ENCODE measurements around the gene CAMTA1. TPM values are rescaled to one million over a fixed set of nuclear protein-coding genes. Genes with fewer than 3 reads are reported as not detected.

CAMTA1 gene
- total and polyA plus RNA-seq, 9 of the 15 experiments (the other 6 are each of a cell fraction or from before 2014, with no cell fraction given), result 43.9 to 161 (median 65.9) TPM

GRCh38 chr1:7113136-7113535, 327.9 kb downstream of the CAMTA1 start (continued):
- TF ChIP-seq POLR2AphosphoS2 (IDR thresholded peaks at IDR 0.05; ENCODE audit: low read length) (no peak), ZNF347 (CRISPR knock-in tag; IDR thresholded peaks at IDR 0.05; ENCODE audit: low read depth) (no peak), BDP1 (IDR thresholded peaks at IDR 0.05; ENCODE audit: insufficient read depth, insufficient read length) (no peak), ZNF212 (CRISPR knock-in tag; IDR thresholded peaks at IDR 0.05) (no peak), DIDO1 (tag; IDR thresholded peaks at IDR 0.05; ENCODE audit: low read depth) (no peak)

- intact Hi-C loops (cut with micrococcal nuclease), result no loop called here
These were observed 328.6 kb downstream of the CAMTA1 start for GRCh38 chr1:7113822-7114221.

More at GRCh38 chr1:7113822-7114221, 328.6 kb downstream of the CAMTA1 start:
- peaks cover 8% of the 10 kb centered on the region for H3K9me1 ChIP-seq (ENCODE audit: control insufficient read depth, insufficient read depth, low read length)
- no peak for FAIRE-seq
- no TSS peak for BruUV-seq (replicated peaks)
- in situ Hi-C loops (cut with MboI), result no loop called here
- H2AFZ ChIP-seq (ENCODE audit: low read depth, low read length), result no peak overlapping the region
- no peak overlapping the region for H3K4me2 ChIP-seq (ENCODE audit: insufficient read depth, low read length)
- no peaks in the 10 kb centered on the region for H4K20me1 ChIP-seq (replicated peaks; ENCODE audit: control insufficient read depth, insufficient read depth, low read length)
- H3K4me3 ChIP-seq, result no peak overlapping the region
- DNase-seq (ENCODE audit: extremely low read depth in 1 of 4, low spot score in 3 of 4), result no peak
- CTCF ChIA-PET (ENCODE audit: low intra/inter-chr PET ratio), result no interaction called here
- H3K9ac ChIP-seq (ENCODE audit: insufficient read depth in 1 of 2, low read depth in 2 of 2, low read length in 2 of 2), result no peak overlapping the region
- peaks cover 2 to 35% of the 10 kb centered on the region in 2 experiments; a peak in 4 of 5 replicates for H3K27me3 ChIP-seq (ENCODE audit: control insufficient read depth in 2 of 2, insufficient read depth in 2 of 2, low read length in 2 of 2)
- no peaks in the 10 kb centered on the region for H3K79me2 ChIP-seq (ENCODE audit: control insufficient read depth, insufficient read depth, low read length)
- ATAC-seq, result no peak
- TF ChIP-seq ZNF347 (CRISPR knock-in tag; IDR thresholded peaks at IDR 0.05; ENCODE audit: low read depth) (no peak), EWSR1 (IDR thresholded peaks at IDR 0.05; ENCODE audit: borderline replicate concordance, low read depth, partially characterized antibody) (no peak), LCOR (CRISPR knock-in tag; IDR thresholded peaks at IDR 0.05) (no peak)
- H3K4me1 ChIP-seq (replicated peaks in 1 of 2; ENCODE audit: control insufficient read depth in 2 of 2, insufficient read depth in 2 of 2, low read length in 2 of 2), result no peaks in the 10 kb centered on the region
- H3K27ac ChIP-seq (ENCODE audit: extremely low read depth, low read depth, low read length), result no peak overlapping the region
- POLR2A ChIA-PET, result interaction anchor here (0.6 kb wide), 1 partner anchor 65 kb away, joined by 3 read pairs; no protein-coding TSS in a partner anchor
- no peaks in the 10 kb centered on the region for H3K36me3 ChIP-seq (ENCODE audit: control insufficient read depth, insufficient read depth, low read length)
- H3K9me3 ChIP-seq (replicated peaks; ENCODE audit: control insufficient read depth, insufficient read depth, low read depth, low read length), result no peaks in the 10 kb centered on the region; the same call in 1 of the 2 replicates
- WGBS (ENCODE audit: insufficient coverage, low coverage, missing lambda C conversion rate), result 2% methylated on average over 6 of the region's 6 CpGs
